ENCODE data around the gene SUZ12. TPM values are rescaled to one million over a fixed set of nuclear protein-coding genes. Genes with fewer than 3 reads are reported as not detected.
"Not testable (repeated sequence)": the region's sequence is repeated elsewhere in the genome, so short reads cannot be mapped to it uniquely, and the experiment has no call there.

SUZ12 gene
- total RNA-seq, 1 experiment from 2014 or later: 55.6 TPM

DNA sequence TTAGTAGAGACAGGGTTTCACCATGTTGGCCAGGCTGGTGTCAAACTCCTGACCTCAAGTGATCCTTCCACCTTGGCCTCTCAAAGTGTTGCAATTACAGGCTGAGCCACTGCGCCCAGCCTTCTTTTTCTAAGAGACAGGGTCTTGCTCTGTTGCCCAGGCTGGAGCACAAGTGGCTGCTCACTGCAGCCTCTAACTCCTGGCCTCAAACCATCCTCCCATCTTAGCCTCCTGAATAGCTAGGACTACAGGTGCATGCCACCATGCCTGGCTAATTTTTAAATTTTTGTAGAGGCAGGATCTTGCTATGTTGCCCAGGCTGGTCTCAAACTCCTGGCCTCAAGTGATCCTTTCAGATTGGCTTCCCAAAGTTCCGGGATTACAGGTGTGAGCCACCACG is 15.1 kb downstream of the SUZ12 start:
- H3K4me1 Mint-ChIP-seq (ENCODE audit: low read depth, unreplicated experiment); CTCF ChIA-PET; BruUV-seq (replicated peaks); H3K9me3 Mint-ChIP-seq (ENCODE audit: unreplicated experiment); H3K36me3 ChIP-seq (ENCODE audit: control insufficient read depth, insufficient read depth, low read length); H3K4me1 ChIP-seq; H3K4me3 Mint-ChIP-seq (ENCODE audit: unreplicated experiment); H3K27me3 ChIP-seq (replicated peaks; ENCODE audit: control insufficient read depth, insufficient read depth, low read length); H3K27me3 Mint-ChIP-seq (ENCODE audit: insufficient read depth, unreplicated experiment); H3K27ac Mint-ChIP-seq (ENCODE audit: unreplicated experiment); intact Hi-C loops (cut with micrococcal nuclease; ENCODE audit: unreplicated experiment); H3K4me3 ChIP-seq (ENCODE audit: low read depth, low read length); DNase-seq; H3K9me3 ChIP-seq: not testable (repeated sequence)
- peaks cover 88% of the 10 kb centered on the region for H3K36me3 Mint-ChIP-seq (ENCODE audit: insufficient read depth, unreplicated experiment)
- POLR2A ChIA-PET: interaction anchor here (0.6 kb wide), 1 partner anchor 1479 kb away, joined by 3 read pairs; no protein-coding TSS in a partner anchor

GRCh38 chr17:31964131-31964530 is 27.3 kb downstream of the SUZ12 start:
- DNase-seq; H3K36me3 ChIP-seq (ENCODE audit: control insufficient read depth, insufficient read depth, low read length); H3K4me1 ChIP-seq; BruUV-seq (replicated peaks); H3K27me3 ChIP-seq (replicated peaks; ENCODE audit: control insufficient read depth, insufficient read depth, low read length); H3K4me1 Mint-ChIP-seq (ENCODE audit: low read depth, unreplicated experiment); H3K4me3 ChIP-seq (ENCODE audit: low read depth, low read length); H3K4me3 Mint-ChIP-seq (ENCODE audit: unreplicated experiment); H3K27me3 Mint-ChIP-seq (ENCODE audit: insufficient read depth, unreplicated experiment); H3K27ac Mint-ChIP-seq (ENCODE audit: unreplicated experiment); H3K9me3 Mint-ChIP-seq (ENCODE audit: unreplicated experiment); POLR2A ChIA-PET; H3K9me3 ChIP-seq; CTCF ChIA-PET; intact Hi-C loops (cut with micrococcal nuclease; ENCODE audit: unreplicated experiment): not testable (repeated sequence)
- peaks cover 86% of the 10 kb centered on the region for H3K36me3 Mint-ChIP-seq (ENCODE audit: insufficient read depth, unreplicated experiment)

DNA sequence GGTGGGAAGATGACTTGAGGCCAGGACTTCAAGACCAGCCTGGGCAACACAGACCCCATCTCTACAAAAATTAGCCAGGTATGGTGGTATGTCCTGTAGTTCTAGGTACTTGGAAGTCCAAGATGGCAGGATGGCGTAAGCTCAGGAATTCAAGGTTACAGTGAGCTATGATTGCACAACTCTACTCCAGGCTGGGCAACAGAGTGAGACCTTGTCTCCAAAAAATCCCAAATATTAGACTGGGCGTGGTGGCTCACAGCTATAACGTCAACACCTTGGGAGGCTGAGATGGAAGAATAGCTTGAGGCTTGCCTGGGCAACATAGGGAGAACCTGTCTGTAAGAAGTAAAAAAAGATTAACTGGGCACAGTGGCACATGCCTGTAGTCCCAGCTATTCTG is 30.8 kb downstream of the SUZ12 start:
- Histone ChIP-seq H3K36me3 (ENCODE audit: control insufficient read depth, insufficient read depth, low read length) (peaks cover 2% of the 10 kb centered on the region; the same call in 1 of the 2 replicates), H3K4me3 (ENCODE audit: low read depth, low read length) (no peak overlapping the region), H3K27me3 (replicated peaks; ENCODE audit: control insufficient read depth, insufficient read depth, low read length) (no peaks in the 10 kb centered on the region), H3K4me1 (peaks cover 5% of the 10 kb centered on the region; the same call in 1 of the 2 replicates), H3K9me3 (no peaks in the 10 kb centered on the region)
- H3K9me3 Mint-ChIP-seq (ENCODE audit: unreplicated experiment): no peaks in the 10 kb centered on the region
- H3K36me3 Mint-ChIP-seq (ENCODE audit: insufficient read depth, unreplicated experiment): peaks cover 91% of the 10 kb centered on the region
- TF ChIP-seq, protein P1, sequence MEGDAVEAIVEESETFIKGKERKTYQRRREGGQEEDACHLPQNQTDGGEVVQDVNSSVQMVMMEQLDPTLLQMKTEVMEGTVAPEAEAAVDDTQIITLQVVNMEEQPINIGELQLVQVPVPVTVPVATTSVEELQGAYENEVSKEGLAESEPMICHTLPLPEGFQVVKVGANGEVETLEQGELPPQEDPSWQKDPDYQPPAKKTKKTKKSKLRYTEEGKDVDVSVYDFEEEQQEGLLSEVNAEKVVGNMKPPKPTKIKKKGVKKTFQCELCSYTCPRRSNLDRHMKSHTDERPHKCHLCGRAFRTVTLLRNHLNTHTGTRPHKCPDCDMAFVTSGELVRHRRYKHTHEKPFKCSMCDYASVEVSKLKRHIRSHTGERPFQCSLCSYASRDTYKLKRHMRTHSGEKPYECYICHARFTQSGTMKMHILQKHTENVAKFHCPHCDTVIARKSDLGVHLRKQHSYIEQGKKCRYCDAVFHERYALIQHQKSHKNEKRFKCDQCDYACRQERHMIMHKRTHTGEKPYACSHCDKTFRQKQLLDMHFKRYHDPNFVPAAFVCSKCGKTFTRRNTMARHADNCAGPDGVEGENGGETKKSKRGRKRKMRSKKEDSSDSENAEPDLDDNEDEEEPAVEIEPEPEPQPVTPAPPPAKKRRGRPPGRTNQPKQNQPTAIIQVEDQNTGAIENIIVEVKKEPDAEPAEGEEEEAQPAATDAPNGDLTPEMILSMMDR (IDR thresholded peaks at IDR 0.05; ENCODE audit: insufficient read depth in 1 of 2, low read depth in 1 of 2, low read length in 1 of 2, severe bottlenecking in 1 of 2, unreplicated experiment in 1 of 2): no peak
- CTCF ChIA-PET: no interaction called here
- H3K4me1 Mint-ChIP-seq (ENCODE audit: low read depth, unreplicated experiment): no peaks in the 10 kb centered on the region
- BruUV-seq (replicated peaks): no TSS peak
- POLR2A ChIA-PET: no interaction called here
- no peaks in the 10 kb centered on the region for H3K27me3 Mint-ChIP-seq (ENCODE audit: insufficient read depth, unreplicated experiment)
- no peak overlapping the region for H3K27ac Mint-ChIP-seq (ENCODE audit: unreplicated experiment)
- H3K4me3 Mint-ChIP-seq (ENCODE audit: unreplicated experiment): no peak overlapping the region
- intact Hi-C loops (cut with micrococcal nuclease; ENCODE audit: unreplicated experiment): no loop called here
- DNase-seq: peak in 1 of 2 experiments; percentile 24

- H3K36me3 ChIP-seq (ENCODE audit: control insufficient read depth, insufficient read depth, low read length); CTCF ChIA-PET; H3K4me1 ChIP-seq; H3K9me3 ChIP-seq; DNase-seq; H3K27me3 ChIP-seq (replicated peaks; ENCODE audit: control insufficient read depth, insufficient read depth, low read length); H3K27me3 Mint-ChIP-seq (ENCODE audit: insufficient read depth, unreplicated experiment); BruUV-seq (replicated peaks); H3K4me3 ChIP-seq (ENCODE audit: low read depth, low read length); H3K27ac Mint-ChIP-seq (ENCODE audit: unreplicated experiment); POLR2A ChIA-PET; intact Hi-C loops (cut with micrococcal nuclease; ENCODE audit: unreplicated experiment); H3K4me3 Mint-ChIP-seq (ENCODE audit: unreplicated experiment); H3K9me3 Mint-ChIP-seq (ENCODE audit: unreplicated experiment); H3K4me1 Mint-ChIP-seq (ENCODE audit: low read depth, unreplicated experiment): not testable (repeated sequence)
- peaks cover 77% of the 10 kb centered on the region for H3K36me3 Mint-ChIP-seq (ENCODE audit: insufficient read depth, unreplicated experiment)
Observed at GRCh38 chr17:31970416-31970815, 33.6 kb downstream of the SUZ12 start.

GRCh38 chr17:31974269-31975071 is 37.7 kb downstream of the SUZ12 start:
- H3K4me3 ChIP-seq (ENCODE audit: low read depth, low read length); CTCF ChIA-PET; H3K9me3 ChIP-seq; intact Hi-C loops (cut with micrococcal nuclease; ENCODE audit: unreplicated experiment); H3K4me3 Mint-ChIP-seq (ENCODE audit: unreplicated experiment); H3K27ac Mint-ChIP-seq (ENCODE audit: unreplicated experiment); H3K27me3 ChIP-seq (replicated peaks; ENCODE audit: control insufficient read depth, insufficient read depth, low read length); H3K36me3 ChIP-seq (ENCODE audit: control insufficient read depth, insufficient read depth, low read length); H3K4me1 ChIP-seq; POLR2A ChIA-PET; H3K9me3 Mint-ChIP-seq (ENCODE audit: unreplicated experiment); H3K27me3 Mint-ChIP-seq (ENCODE audit: insufficient read depth, unreplicated experiment); BruUV-seq (replicated peaks); DNase-seq; H3K4me1 Mint-ChIP-seq (ENCODE audit: low read depth, unreplicated experiment): not testable (repeated sequence)
- H3K36me3 Mint-ChIP-seq (ENCODE audit: insufficient read depth, unreplicated experiment): peaks cover 67% of the 10 kb centered on the region

- H3K27me3 Mint-ChIP-seq (ENCODE audit: insufficient read depth, unreplicated experiment); intact Hi-C loops (cut with micrococcal nuclease; ENCODE audit: unreplicated experiment); H3K4me1 ChIP-seq; H3K9me3 ChIP-seq; H3K4me3 Mint-ChIP-seq (ENCODE audit: unreplicated experiment); BruUV-seq (replicated peaks); H3K36me3 ChIP-seq (ENCODE audit: control insufficient read depth, insufficient read depth, low read length); H3K4me1 Mint-ChIP-seq (ENCODE audit: low read depth, unreplicated experiment); POLR2A ChIA-PET; H3K9me3 Mint-ChIP-seq (ENCODE audit: unreplicated experiment); DNase-seq; H3K27ac Mint-ChIP-seq (ENCODE audit: unreplicated experiment); H3K27me3 ChIP-seq (replicated peaks; ENCODE audit: control insufficient read depth, insufficient read depth, low read length); H3K4me3 ChIP-seq (ENCODE audit: low read depth, low read length); CTCF ChIA-PET: not testable (repeated sequence)
- H3K36me3 Mint-ChIP-seq (ENCODE audit: insufficient read depth, unreplicated experiment): peaks cover 67% of the 10 kb centered on the region
Observed at GRCh38 chr17:31975391-31975790, 38.6 kb downstream of the SUZ12 start.

Measured in Caco-2 (cell line).